Mesendoderm (in vitro differentiated cells): Measurements from ENCODE around the gene CYB561D2.
A peak's percentile ranks its signal among the peaks of the same experiment; 100 is the strongest.

Experiments used
- DNase-seq: peaks from one replicate; pipeline ENCODE4 v3.0.0; 2013
- H2AK5ac ChIP-seq: 2 replicates; pipeline ENCODE4 v1.6.1; 2013; ENCODE audit warnings: low read length, inconsistent platforms
- H2BK120ac ChIP-seq: 2 replicates; pipeline ENCODE4 v1.6.1; 2013; ENCODE audit warnings: low read depth, mild to moderate bottlenecking, low read length, moderate library complexity, mixed read lengths
- H2BK15ac ChIP-seq: replicated peaks from 2 replicates; pipeline ENCODE4 v1.6.1; 2013; ENCODE audit warnings: low read depth, mild to moderate bottlenecking, moderate library complexity
- H2BK5ac ChIP-seq: 2 replicates; pipeline ENCODE4 v1.6.1; 2013; ENCODE audit warnings: low read length, inconsistent platforms
- H3K18ac ChIP-seq: 2 replicates; pipeline ENCODE4 v1.6.1; 2013; ENCODE audit warnings: mild to moderate bottlenecking, low read length, mixed read lengths
- H3K23ac ChIP-seq: one replicate; pipeline ENCODE4 v1.6.1; 2013; ENCODE audit warnings: low read length
- H3K27ac ChIP-seq: 2 replicates; pipeline ENCODE4 v1.5.1; 2013; ENCODE audit warnings: low read depth, mild to moderate bottlenecking, inconsistent platforms, low read length, moderate library complexity
- H3K27me3 ChIP-seq: 2 replicates; pipeline ENCODE4 v1.6.1; 2013; ENCODE audit warnings: low read length, control low read depth, mild to moderate bottlenecking, inconsistent platforms; ENCODE audit not compliant: insufficient read depth, poor library complexity
- H3K36me3 ChIP-seq: 2 replicates; pipeline ENCODE4 v1.6.1; 2013; ENCODE audit warnings: low read length, inconsistent platforms; ENCODE audit not compliant: control insufficient read depth, insufficient read depth
- H3K4ac ChIP-seq: one replicate; pipeline ENCODE4 v1.6.1; 2013; ENCODE audit warnings: low read depth, mild to moderate bottlenecking, low read length, moderate library complexity
- H3K4me1 ChIP-seq: 2 replicates; pipeline ENCODE4 v1.6.1; 2013; ENCODE audit warnings: low read depth, low read length, inconsistent platforms; ENCODE audit not compliant: control insufficient read depth
- H3K4me2 ChIP-seq: 2 replicates; pipeline ENCODE4 v1.6.1; 2013; ENCODE audit warnings: low read length
- H3K4me3 ChIP-seq: 2 replicates; pipeline ENCODE4 v1.5.1; 2013; ENCODE audit warnings: mild to moderate bottlenecking, low read length
- H3K56ac ChIP-seq: one replicate; pipeline ENCODE4 v1.6.1; 2013; ENCODE audit warnings: low read length
- H3K79me1 ChIP-seq: 2 replicates; pipeline ENCODE4 v1.6.1; 2013; ENCODE audit warnings: low read length, inconsistent platforms
- H3K79me2 ChIP-seq: 2 replicates; pipeline ENCODE4 v1.6.1; 2013; ENCODE audit warnings: mild to moderate bottlenecking, low read length; ENCODE audit not compliant: control insufficient read depth, insufficient read depth
- H3K9ac ChIP-seq: 2 replicates; pipeline ENCODE4 v1.6.1; 2013; ENCODE audit warnings: low read length, inconsistent platforms
- H4K5ac ChIP-seq: one replicate; pipeline ENCODE4 v1.6.1; 2013; ENCODE audit warnings: low read length
- H4K8ac ChIP-seq: one replicate; pipeline ENCODE4 v1.6.1; 2013; ENCODE audit warnings: low read depth, mild to moderate bottlenecking, control low read depth, low read length, moderate library complexity
- WGBS: extraction: QIAGEN DNeasy Blood & Tissue Kit; methylation state at CpG from one replicate; pipeline ENCODE4 v1.1.7; 2013; ENCODE audit warnings: low lambda C conversion rate, missing lambda C conversion rate; ENCODE audit not compliant: insufficient coverage; ENCODE audit errors: extremely low coverage; 5-methylcytosine and 5-hydroxymethylcytosine counted together

Gene CYB561D2

DNA sequence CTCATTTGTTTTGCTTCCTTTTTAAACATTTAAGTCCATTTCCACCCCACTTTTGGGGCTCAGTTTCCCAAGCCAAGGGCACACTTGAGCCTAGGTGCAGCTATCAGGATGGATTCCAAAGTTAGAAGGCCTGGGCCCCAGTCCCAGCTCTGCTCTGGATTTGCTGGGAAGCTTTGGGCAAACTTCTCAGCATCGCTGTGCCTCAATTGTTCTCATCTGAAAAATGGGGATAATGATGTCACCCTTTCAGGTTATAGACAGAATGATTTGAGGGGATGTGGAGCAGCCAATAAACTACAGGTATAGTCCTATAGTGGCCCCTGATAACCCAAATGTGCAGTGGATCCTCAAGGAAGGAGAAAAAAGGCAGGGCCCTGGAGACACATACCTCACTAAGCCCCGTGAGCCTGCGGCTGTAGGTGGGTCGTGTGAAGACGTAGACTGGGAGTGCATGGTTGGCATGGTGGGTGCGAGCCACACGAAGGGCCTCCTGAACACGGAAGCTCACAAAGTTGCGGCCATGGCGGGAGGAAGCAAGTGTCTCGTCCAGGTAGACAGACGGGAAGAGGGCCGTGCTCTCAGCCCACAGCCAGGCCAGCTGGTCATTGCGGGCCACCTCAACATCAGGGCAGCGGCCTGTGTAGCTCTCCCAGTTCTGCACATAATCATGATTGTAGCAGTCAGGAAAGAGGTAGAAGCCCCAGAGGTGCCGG, 31.3 kb upstream of the CYB561D2 start:
- Histone ChIP-seq H3K79me2 (peaks cover 27% of the 10 kb centered on the region), H3K4me2 (no peak overlapping the region), H2AK5ac (no peak overlapping the region), H4K5ac (no peak overlapping the region), H3K4me1 (peaks cover 19% of the 10 kb centered on the region), H3K9ac (peak overlapping the region; percentile 94), H2BK120ac (no peak overlapping the region), H3K18ac (no peak overlapping the region), H3K4me3 (no peak overlapping the region), H3K27me3 (no peaks in the 10 kb centered on the region), H3K79me1 (peaks cover 29% of the 10 kb centered on the region), H3K56ac (peak overlapping the region; percentile 96), H2BK15ac (no peak overlapping the region), H3K36me3 (peaks cover 10% of the 10 kb centered on the region), H3K23ac (no peak overlapping the region), H3K27ac (no peak overlapping the region), H4K8ac (no peak overlapping the region), H2BK5ac (no peak overlapping the region), H3K4ac (no peak overlapping the region)
- no peak for DNase-seq
- no CpG with 5 or more reads among the region's 16 CpGs for WGBS

- Histone ChIP-seq H3K9ac (peak overlapping the region; percentile 94), H3K56ac (peak overlapping the region; percentile 96), H2BK120ac (no peak overlapping the region), H3K4me1 (peaks cover 14% of the 10 kb centered on the region), H3K4me2 (peak overlapping the region; percentile 73), H3K23ac (peak overlapping the region; percentile 32), H3K18ac (no peak overlapping the region), H3K4ac (no peak overlapping the region), H4K8ac (no peak overlapping the region), H3K27me3 (no peaks in the 10 kb centered on the region), H2AK5ac (peak overlapping the region; percentile 76), H3K79me2 (peaks cover 27% of the 10 kb centered on the region), H3K27ac (no peak overlapping the region), H2BK5ac (no peak overlapping the region), H3K4me3 (peak overlapping the region; percentile 94), H3K79me1 (peaks cover 29% of the 10 kb centered on the region), H3K36me3 (peaks cover 10% of the 10 kb centered on the region), H2BK15ac (no peak overlapping the region), H4K5ac (no peak overlapping the region)
- no CpG with 5 or more reads among the region's 29 CpGs for WGBS
- no peak for DNase-seq
Observed at GRCh38 chr3:50319894-50320625, 30.6 kb upstream of the CYB561D2 start.

GRCh38 chr3:50320853-50321335, 29.8 kb upstream of the CYB561D2 start:
- no peak overlapping the region for H4K5ac ChIP-seq
- H3K56ac ChIP-seq: peak overlapping the region; percentile 96
- H3K4me3 ChIP-seq: peak overlapping the region; percentile 94
- H2BK120ac ChIP-seq: no peak overlapping the region
- H2AK5ac ChIP-seq: peak overlapping the region; percentile 28
- no CpG with 5 or more reads among the region's 45 CpGs for WGBS
- H3K4ac ChIP-seq: peak overlapping the region; percentile 63
- peak overlapping the region; percentile 18 for H2BK5ac ChIP-seq
- peaks cover 13% of the 10 kb centered on the region for H3K36me3 ChIP-seq
- no peaks in the 10 kb centered on the region for H3K27me3 ChIP-seq
- H3K18ac ChIP-seq: peak overlapping the region; percentile 53
- H3K79me2 ChIP-seq: peaks cover 27% of the 10 kb centered on the region
- H3K79me1 ChIP-seq: peaks cover 29% of the 10 kb centered on the region
- H3K9ac ChIP-seq: peak overlapping the region; percentile 94
- H3K23ac ChIP-seq: peak overlapping the region; percentile 32
- no peak overlapping the region for H2BK15ac ChIP-seq
- peak overlapping the region; percentile 76 for H3K27ac ChIP-seq
- H3K4me1 ChIP-seq: peaks cover 14% of the 10 kb centered on the region
- DNase-seq: peak; percentile 81
- H3K4me2 ChIP-seq: peak overlapping the region; percentile 73
- H4K8ac ChIP-seq: no peak overlapping the region

- Histone ChIP-seq H3K23ac (peak overlapping the region; percentile 33), H3K4me3 (peak overlapping the region; percentile 94), H3K27ac (peak overlapping the region; percentile 76), H3K79me1 (peaks cover 27% of the 10 kb centered on the region), H3K9ac (peak overlapping the region; percentile 97), H3K18ac (peak overlapping the region; percentile 86), H3K4me2 (peak overlapping the region; percentile 94), H2BK15ac (no peak overlapping the region), H2AK5ac (no peak overlapping the region), H3K56ac (peak overlapping the region; percentile 96), H2BK120ac (no peak overlapping the region), H4K8ac (no peak overlapping the region), H2BK5ac (peak overlapping the region; percentile 96), H3K4me1 (peaks cover 14% of the 10 kb centered on the region), H3K27me3 (no peaks in the 10 kb centered on the region), H3K4ac (peak overlapping the region; percentile 70), H3K79me2 (peaks cover 27% of the 10 kb centered on the region), H3K36me3 (peaks cover 13% of the 10 kb centered on the region), H4K5ac (no peak overlapping the region)
- WGBS: no CpG with 5 or more reads among the region's 59 CpGs
- DNase-seq: peak; percentile 97
Observed at GRCh38 chr3:50321336-50322114, 29.1 kb upstream of the CYB561D2 start.

DNA sequence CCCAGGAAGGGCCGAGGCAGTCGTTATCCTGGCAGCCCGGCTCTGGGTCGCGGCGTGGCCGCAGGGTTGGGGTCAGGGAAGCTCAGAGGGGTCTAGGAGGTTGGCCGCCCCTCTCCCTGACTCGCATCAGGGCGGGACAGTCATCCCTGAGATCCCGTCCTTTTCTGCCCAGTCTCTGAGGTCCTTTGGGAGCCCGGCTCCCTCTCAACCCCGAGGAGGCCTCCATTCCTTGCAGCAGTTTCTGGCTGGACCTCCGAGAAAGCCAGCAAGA, 28.6 kb upstream of the CYB561D2 start:
- Histone ChIP-seq H4K8ac (no peak overlapping the region), H3K56ac (peak overlapping the region; percentile 96), H3K27ac (peak overlapping the region; percentile 76), H3K9ac (peak overlapping the region; percentile 97), H3K36me3 (peaks cover 13% of the 10 kb centered on the region), H2AK5ac (peak overlapping the region; percentile 92), H3K23ac (peak overlapping the region; percentile 53), H3K4me2 (peak overlapping the region; percentile 94), H2BK5ac (peak overlapping the region; percentile 83), H2BK15ac (no peak overlapping the region), H4K5ac (peak overlapping the region; percentile 73), H3K18ac (peak overlapping the region; percentile 86), H3K4ac (peak overlapping the region; percentile 70), H3K79me2 (peaks cover 29% of the 10 kb centered on the region), H3K27me3 (no peaks in the 10 kb centered on the region), H3K4me1 (peaks cover 14% of the 10 kb centered on the region), H3K4me3 (peak overlapping the region; percentile 65), H2BK120ac (peak overlapping the region; percentile 55), H3K79me1 (peaks cover 27% of the 10 kb centered on the region)
- no CpG with 5 or more reads among the region's 14 CpGs for WGBS
- no peak for DNase-seq
